WI38 (cell line): Measurements from ENCODE around the gene PRPF6.

Experiments used
- H3K4me3 ChIP-seq: 2 replicates; pipeline ENCODE4 v1.5.1; 2011; ENCODE audit warnings: low read depth, mild to moderate bottlenecking, control low read depth, low read length
- TF ChIP-seq, protein P1 (sequence below): IDR thresholded peaks from 2 replicates; pipeline ENCODE4 v1.5.1; 2012; ENCODE audit warnings: low read depth, mild to moderate bottlenecking, control low read depth, low read length

The PRPF6 gene

DNA sequence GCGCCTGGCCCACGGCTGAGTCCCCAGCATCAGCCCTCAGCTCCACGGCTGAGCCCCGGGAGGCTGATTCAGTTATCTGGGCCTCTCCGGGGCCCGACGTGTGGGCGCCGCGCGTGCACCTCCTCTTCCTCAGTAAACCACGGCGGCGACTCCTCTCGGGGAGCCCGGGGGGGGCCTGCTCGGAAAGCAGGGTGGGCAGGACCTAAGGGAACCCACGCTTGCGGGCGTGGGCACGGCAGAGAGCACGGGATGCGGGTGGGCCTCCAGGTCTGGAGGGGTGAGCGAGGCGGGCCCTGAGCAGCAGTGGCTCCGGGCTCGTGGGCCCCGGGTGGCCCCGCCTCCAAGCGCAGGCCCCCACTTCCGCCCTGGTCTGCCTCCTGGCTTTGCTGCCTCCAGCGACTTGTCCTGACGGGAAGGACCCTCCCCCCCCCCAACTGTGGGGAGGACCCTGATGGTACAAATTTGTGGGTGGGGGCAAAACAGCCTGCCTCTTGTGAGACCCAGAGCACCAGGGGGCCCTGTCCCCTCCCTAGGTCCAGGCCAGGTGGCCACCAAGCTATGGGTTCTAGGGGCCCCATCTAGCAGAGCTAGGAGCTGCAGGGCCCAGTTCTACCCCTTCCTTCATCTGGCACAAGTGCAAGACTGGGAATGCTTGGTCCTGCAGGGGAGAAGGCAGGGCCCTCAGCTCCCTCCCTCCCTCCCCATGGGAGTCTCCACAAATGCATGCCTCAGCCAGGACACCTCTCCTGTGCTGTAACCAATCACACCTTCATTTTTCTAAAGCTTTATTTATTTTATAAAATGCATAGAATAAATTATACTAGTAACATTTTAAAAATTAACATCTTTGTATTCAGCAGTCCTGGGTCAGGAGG lies 41.6 kb upstream of the PRPF6 start:
- TF ChIP-seq, protein P1, sequence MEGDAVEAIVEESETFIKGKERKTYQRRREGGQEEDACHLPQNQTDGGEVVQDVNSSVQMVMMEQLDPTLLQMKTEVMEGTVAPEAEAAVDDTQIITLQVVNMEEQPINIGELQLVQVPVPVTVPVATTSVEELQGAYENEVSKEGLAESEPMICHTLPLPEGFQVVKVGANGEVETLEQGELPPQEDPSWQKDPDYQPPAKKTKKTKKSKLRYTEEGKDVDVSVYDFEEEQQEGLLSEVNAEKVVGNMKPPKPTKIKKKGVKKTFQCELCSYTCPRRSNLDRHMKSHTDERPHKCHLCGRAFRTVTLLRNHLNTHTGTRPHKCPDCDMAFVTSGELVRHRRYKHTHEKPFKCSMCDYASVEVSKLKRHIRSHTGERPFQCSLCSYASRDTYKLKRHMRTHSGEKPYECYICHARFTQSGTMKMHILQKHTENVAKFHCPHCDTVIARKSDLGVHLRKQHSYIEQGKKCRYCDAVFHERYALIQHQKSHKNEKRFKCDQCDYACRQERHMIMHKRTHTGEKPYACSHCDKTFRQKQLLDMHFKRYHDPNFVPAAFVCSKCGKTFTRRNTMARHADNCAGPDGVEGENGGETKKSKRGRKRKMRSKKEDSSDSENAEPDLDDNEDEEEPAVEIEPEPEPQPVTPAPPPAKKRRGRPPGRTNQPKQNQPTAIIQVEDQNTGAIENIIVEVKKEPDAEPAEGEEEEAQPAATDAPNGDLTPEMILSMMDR: no peak
- H3K4me3 ChIP-seq: no peak overlapping the region

DNA sequence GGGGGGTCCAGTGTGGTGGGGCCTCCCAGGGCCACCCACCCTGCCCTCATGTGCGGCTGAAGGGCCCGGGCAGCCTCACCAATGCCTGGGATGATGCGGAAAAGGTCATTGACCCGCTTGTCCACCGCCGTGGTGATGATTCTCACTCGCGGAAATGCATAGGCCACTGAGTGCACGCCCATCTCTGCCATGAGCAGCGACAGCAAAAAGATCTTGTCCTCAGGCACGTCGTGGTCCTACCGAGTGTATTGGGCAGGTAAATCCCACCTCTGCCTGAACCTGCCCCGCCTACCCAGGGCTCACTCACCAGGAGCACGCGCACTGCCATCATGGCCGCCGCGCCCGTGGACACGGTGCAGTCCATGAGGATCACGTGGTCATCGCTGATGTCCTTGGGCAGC lies 40.9 kb upstream of the PRPF6 start:
- TF ChIP-seq, protein P1: no peak
- H3K4me3 ChIP-seq: no peak overlapping the region

DNA sequence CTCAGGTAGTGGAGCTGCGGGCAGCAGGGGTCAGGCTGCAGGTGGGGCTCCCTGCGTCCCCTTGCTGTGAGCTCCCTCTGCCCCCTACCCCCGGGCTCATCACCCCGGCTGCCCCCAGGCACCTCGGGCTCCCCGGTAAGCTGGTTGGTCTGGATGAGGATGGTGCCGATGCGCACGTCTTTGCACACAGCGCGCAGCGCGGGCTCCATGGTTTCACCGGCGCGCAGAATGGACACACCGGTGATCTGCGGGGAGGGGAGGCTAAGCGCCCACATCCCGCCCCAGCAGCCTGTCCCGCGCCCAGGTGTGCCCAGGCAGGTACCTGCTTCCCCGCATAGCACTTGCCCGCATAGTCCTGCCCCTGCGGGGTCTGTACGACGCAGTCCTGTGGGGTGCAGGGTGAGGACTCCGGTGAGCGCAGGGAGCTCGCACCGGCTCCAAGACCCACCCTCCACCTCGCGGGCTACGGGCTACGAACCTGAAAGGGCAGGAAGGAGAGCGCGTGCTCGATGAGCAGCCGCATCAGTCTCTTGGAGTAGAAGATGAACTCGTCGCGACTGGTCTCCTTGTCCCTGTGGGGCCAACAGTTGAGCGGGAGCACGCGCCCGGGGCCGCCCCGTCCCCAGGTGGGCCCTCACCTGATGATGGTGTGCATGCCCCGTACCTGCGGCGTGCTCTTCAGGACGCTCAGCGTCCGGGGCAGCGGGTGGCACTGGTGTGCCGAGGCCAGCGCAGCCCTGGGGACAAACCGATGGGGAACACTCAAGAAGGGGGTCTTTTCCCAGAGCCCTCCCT lies 40.3 kb upstream of the PRPF6 start:
- TF ChIP-seq, protein P1: no peak
- H3K4me3 ChIP-seq: no peak overlapping the region

DNA sequence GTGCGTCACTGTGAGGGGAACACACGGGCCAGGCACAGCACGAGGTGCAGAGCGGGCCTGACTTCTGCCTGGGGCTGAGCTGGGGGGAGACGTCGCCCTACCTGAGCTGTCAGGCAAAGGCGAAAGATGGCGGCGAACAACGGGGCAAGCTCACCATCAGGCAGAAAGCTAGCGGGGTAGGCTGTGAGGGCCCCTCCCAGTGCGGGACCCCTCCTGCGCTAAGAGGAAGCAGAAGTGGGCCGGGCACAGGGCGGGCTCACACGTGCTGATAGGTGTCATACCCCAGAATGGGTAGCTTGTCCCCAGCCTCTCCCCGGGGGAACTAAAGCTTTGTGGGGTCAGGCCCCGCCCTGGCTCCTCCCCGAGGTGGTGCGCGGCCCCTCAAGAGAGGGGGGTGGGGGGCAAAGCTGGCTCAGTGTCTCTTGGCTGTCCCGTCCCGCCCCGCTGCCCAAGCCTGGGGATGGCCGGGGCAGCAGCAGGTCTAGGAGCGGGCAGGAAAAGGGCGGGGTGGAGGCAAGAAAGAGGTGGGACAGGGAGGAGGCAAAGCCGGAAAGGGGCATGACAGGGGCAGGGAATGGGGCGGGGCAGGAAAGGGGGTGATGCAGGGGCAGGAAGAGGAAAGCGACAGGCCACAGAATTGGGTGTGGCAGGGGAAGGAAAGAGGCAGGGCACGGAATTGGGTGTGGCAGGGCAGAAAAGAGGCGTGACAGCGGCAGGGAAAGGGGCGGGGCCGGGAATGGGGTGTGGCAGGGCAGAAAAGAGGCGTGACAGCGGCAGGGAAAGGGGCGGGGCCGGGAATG lies 39.5 kb upstream of the PRPF6 start:
- TF ChIP-seq, protein P1: no peak
- H3K4me3 ChIP-seq: no peak overlapping the region

DNA sequence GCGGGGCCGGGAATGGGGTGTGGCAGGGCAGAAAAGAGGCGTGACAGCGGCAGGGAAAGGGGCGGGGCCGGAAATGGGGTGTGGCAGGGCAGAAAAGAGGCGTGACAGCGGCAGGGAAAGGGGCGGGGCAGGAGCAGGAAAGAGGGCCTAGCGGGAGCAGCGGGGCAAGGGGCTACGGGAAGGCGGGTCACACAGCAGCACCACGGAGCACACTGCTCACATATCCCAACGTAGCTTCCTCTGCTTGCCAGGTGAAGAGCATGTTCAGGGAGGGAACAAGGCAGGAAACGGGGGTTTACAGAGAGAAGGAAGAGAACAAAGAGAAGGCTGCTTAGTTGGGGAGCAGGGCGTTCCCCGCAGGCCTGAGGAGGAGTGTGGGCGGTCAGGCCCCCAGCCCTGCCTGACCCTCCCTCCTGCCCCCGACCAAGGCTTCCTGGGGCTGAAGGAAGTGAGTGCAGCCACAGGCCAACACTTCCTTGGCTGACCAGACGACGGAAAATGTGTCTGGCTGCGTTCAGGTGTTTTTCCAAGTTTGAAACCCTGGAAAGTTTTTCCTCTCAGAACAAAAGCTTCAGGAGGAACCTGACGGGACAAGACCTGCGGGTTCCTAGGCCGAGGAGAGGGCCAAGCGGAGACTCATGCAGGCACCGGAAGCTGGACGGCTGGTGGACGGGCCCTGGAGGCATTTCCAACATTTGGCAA lies 38.5 kb upstream of the PRPF6 start:
- TF ChIP-seq, protein P1: no peak
- no peak overlapping the region for H3K4me3 ChIP-seq

DNA sequence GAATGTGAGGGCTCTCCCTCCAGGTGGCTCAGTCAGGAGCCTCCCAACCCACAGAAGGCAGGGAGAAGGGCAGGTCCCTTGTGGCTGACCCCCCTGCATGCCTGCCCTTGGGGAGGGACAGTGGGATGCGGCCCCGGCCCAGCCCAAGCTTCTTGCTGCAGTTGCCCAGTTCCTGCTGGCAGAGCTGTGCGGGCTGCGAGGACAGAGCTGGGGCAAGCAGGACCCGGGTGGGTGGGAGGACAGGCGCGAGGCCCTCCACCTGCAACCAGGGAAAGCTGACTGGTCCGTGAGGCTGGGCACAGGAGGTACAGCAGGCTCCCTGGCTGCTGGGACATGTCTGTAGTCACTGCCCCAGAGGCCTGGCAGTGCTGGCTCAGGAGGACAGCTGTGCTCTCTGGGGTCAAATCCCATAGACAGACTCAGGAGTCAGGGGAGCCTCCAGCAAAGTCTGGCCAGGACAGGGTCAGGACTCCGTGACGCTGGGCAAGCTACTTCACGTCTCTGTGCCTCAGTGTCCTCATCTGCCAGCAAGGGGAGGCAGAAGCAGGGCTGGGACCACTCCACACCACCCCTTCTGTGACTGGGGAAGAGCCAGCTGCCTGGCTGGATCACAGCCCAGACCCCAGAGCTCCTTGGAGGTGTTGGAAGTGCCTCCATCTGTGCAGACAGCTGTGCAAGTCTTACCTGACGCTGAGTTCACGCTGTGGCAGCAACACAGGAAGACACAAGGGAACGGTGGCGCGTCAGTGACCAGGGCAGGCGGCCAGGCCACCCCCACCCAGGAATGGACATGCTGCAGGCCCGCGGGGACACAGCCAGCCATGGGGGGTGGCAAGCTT lies 37.7 kb upstream of the PRPF6 start:
- TF ChIP-seq, protein P1: no peak
- no peak overlapping the region for H3K4me3 ChIP-seq
